GM19395 (cell line): ENCODE measurements around the gene SCYGR3.

Source experiments
- ATAC-seq: cut with Tn5 transposase; IDR thresholded peaks from one replicate; pipeline ENCODE4 v1.9.1; 2021; ENCODE audit warnings: mild to moderate bottlenecking, moderate library complexity; ENCODE audit not compliant: unreplicated experiment

Gene SCYGR3

DNA sequence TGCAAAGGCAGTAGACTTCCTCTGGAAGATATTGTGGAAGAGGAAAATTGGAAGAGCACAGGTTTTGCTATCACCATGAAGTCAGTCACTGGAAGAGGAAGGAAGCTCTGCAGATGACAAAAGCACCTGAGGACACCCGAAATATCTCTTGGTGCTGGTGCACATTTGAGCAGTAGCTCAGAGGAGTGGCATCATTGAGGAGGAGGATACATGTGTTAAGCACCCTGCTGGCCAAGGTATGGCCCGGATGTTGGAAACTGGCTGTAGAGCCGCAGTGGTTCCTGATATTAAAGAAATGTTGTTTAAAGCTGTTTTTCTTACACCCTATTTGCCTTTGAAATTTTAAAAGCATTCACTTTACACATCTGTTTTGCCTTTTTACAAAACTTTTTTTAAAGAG lies 48.6 kb downstream of the SCYGR3 start:
- no peak for ATAC-seq

DNA sequence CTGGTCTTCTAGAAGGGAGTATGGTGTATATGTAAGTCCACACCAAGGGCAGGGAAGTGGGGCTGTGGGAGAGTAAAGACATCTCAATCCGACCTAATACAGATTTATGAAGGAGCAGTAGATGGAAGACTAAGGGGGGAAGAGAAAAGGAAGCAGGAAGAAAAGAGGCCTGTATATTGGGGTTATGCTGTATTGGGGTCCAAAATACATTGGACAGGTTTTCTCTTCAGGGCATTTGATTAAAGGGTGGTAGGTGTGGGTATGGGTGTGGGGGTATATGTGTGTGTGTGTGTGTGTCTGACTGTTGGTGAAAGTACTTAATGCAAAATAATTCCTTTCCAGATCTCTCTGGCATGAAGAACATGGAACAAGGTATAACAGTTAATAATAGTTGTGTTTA lies 49.6 kb downstream of the SCYGR3 start:
- ATAC-seq = no peak
